ENCODE data around the gene FASTK.

- TF ChIP-seq POLR2AphosphoS5 (IDR thresholded peaks at IDR 0.05; ENCODE audit: insufficient read depth, low read depth, low read length) (no peak), POLR2A (IDR thresholded peaks at IDR 0.05; ENCODE audit: low read depth, low read length) (no peak)
Measured at GRCh38 chr7:151091988-151092387, 11.4 kb upstream of the FASTK start.
